Measurements from ENCODE around the gene SMIM27. TPM values are rescaled to one million over a fixed set of nuclear protein-coding genes. Genes with fewer than 3 reads are reported as not detected.
A peak's percentile ranks its signal among the peaks of the same experiment; 100 is the strongest.

Gene SMIM27
- total and polyA plus RNA-seq, 2 of the 13 experiments (the other 11 are each of a cell fraction or from before 2014, with no cell fraction given), result 17.9 to 19.0 TPM

GRCh38 chr9:32526041-32526706 lies 26.0 kb upstream of the SMIM27 start, which contains the start of gene RIGI (continued):
- TF ChIP-seq, protein P1, sequence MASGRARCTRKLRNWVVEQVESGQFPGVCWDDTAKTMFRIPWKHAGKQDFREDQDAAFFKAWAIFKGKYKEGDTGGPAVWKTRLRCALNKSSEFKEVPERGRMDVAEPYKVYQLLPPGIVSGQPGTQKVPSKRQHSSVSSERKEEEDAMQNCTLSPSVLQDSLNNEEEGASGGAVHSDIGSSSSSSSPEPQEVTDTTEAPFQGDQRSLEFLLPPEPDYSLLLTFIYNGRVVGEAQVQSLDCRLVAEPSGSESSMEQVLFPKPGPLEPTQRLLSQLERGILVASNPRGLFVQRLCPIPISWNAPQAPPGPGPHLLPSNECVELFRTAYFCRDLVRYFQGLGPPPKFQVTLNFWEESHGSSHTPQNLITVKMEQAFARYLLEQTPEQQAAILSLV (CRISPR knock-in tag; IDR thresholded peaks at IDR 0.05; ENCODE audit: borderline replicate concordance), result no peak
- no peak for TF ChIP-seq HOXA9 (CRISPR knock-in tag; IDR thresholded peaks at IDR 0.05; ENCODE audit: borderline replicate concordance)
- TF ChIP-seq PCBP1 (IDR thresholded peaks at IDR 0.05; ENCODE audit: borderline replicate concordance, low read depth, low read length), result no peak
- TF ChIP-seq, protein P2, sequence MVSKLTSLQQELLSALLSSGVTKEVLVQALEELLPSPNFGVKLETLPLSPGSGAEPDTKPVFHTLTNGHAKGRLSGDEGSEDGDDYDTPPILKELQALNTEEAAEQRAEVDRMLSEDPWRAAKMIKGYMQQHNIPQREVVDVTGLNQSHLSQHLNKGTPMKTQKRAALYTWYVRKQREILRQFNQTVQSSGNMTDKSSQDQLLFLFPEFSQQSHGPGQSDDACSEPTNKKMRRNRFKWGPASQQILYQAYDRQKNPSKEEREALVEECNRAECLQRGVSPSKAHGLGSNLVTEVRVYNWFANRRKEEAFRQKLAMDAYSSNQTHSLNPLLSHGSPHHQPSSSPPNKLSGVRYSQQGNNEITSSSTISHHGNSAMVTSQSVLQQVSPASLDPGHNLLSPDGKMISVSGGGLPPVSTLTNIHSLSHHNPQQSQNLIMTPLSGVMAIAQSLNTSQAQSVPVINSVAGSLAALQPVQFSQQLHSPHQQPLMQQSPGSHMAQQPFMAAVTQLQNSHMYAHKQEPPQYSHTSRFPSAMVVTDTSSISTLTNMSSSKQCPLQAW (CRISPR knock-in tag; IDR thresholded peaks at IDR 0.05), result peak; percentile 78
- TF ChIP-seq AGO2 (optimal IDR thresholded peaks at IDR 0.05; ENCODE audit: low read depth, low read length), result peak; percentile 64
- TF ChIP-seq MAFG (CRISPR knock-in tag; IDR thresholded peaks at IDR 0.05), result no peak
- TF ChIP-seq ZNF629 (CRISPR knock-in tag; conservative IDR thresholded peaks at IDR 0.05), result no peak; the same call in 1 of the 2 replicates
- no peak for TF ChIP-seq ZNF775 (CRISPR knock-in tag; IDR thresholded peaks at IDR 0.05; ENCODE audit: borderline replicate concordance)
- TF ChIP-seq ZBTB10 (CRISPR knock-in tag; IDR thresholded peaks at IDR 0.05; ENCODE audit: borderline replicate concordance), result no peak
- peak; percentile 68 for TF ChIP-seq ZMYM4 (CRISPR knock-in tag; IDR thresholded peaks at IDR 0.05)
- no peak for TF ChIP-seq ZNF468 (CRISPR knock-in tag; IDR thresholded peaks at IDR 0.05)
- TF ChIP-seq ZNF781 (CRISPR knock-in tag; IDR thresholded peaks at IDR 0.05; ENCODE audit: borderline replicate concordance, not compliant biosample characterization), result no peak
- TF ChIP-seq SAP130 (CRISPR knock-in tag; IDR thresholded peaks at IDR 0.05; ENCODE audit: low read depth), result peak; percentile 90
- TF ChIP-seq TCF7 (IDR thresholded peaks at IDR 0.05; ENCODE audit: low read depth), result no peak
- TF ChIP-seq TAF15 (IDR thresholded peaks at IDR 0.05; ENCODE audit: low read depth, low read length, poor library complexity, severe bottlenecking), result no peak
- no peak for TF ChIP-seq AGO1 (IDR thresholded peaks at IDR 0.05; ENCODE audit: low read depth, low read length, poor library complexity, severe bottlenecking)
- TF ChIP-seq, protein P3, sequence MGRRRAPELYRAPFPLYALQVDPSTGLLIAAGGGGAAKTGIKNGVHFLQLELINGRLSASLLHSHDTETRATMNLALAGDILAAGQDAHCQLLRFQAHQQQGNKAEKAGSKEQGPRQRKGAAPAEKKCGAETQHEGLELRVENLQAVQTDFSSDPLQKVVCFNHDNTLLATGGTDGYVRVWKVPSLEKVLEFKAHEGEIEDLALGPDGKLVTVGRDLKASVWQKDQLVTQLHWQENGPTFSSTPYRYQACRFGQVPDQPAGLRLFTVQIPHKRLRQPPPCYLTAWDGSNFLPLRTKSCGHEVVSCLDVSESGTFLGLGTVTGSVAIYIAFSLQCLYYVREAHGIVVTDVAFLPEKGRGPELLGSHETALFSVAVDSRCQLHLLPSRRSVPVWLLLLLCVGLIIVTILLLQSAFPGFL (CRISPR knock-in tag; IDR thresholded peaks at IDR 0.05), result no peak
- TF ChIP-seq GATAD2A (CRISPR knock-in tag; IDR thresholded peaks at IDR 0.05), result peak; percentile 55
- peak; percentile 66; the same call in 1 of the 2 replicates for TF ChIP-seq GFI1 (CRISPR knock-in tag; IDR thresholded peaks at IDR 0.05; ENCODE audit: borderline replicate concordance)
- no peak for TF ChIP-seq ZNF556 (CRISPR knock-in tag; IDR thresholded peaks at IDR 0.05; ENCODE audit: borderline replicate concordance)
- no peak for TF ChIP-seq MED8 (CRISPR knock-in tag; IDR thresholded peaks at IDR 0.05; ENCODE audit: insufficient replicate concordance)
- no peak for TF ChIP-seq SOX13 (IDR thresholded peaks at IDR 0.05)
- TF ChIP-seq SOX13 (CRISPR knock-in tag; conservative IDR thresholded peaks at IDR 0.05 in 1 of 2, IDR thresholded peaks at IDR 0.05 in 1 of 2), result 0 out of 4 replicates have a peak, but pooled peaks of 1 of the 2 experiments have one; percentile 18

Measured in HepG2 (cell line).